HepG2 (cell line): ENCODE measurements around the gene ABHD6. TPM values are rescaled to one million over a fixed set of nuclear protein-coding genes. Genes with fewer than 3 reads are reported as not detected.
A peak's percentile ranks its signal among the peaks of the same experiment; 100 is the strongest.

Source experiments
- HNRNPK ChIP-seq: fragments of 200-400 bp; formaldehyde crosslinking; IDR thresholded peaks from 2 replicates; pipeline ENCODE4 v1.6.1; 2018; ENCODE audit warnings: low read length, low read depth, moderate library complexity, mild to moderate bottlenecking; ENCODE audit not compliant: poor library complexity, severe bottlenecking
- IKZF4 ChIP-seq: sonication (generic); formaldehyde crosslinking; IDR thresholded peaks from 2 replicates; pipeline ENCODE4 v1.5.1; 2020; ENCODE audit warnings: borderline replicate concordance, mild to moderate bottlenecking, low read depth, missing genetic modification reagents; ENCODE audit errors: not compliant biosample characterization
- KMT2A ChIP-seq: sonication (generic); formaldehyde crosslinking; IDR thresholded peaks from 2 replicates; pipeline ENCODE4 v1.4.0; 2020; ENCODE audit warnings: missing genetic modification reagents
- MXI1 ChIP-seq: IDR thresholded peaks from 3 replicates; pipeline ENCODE4 v1.6.1; 2012; ENCODE audit warnings: low read depth, low read length, inconsistent platforms, borderline replicate concordance
- NPAS2 ChIP-seq: sonication (generic); formaldehyde crosslinking; IDR thresholded peaks from 2 replicates; pipeline ENCODE4 v1.8.0; 2022; ENCODE audit warnings: mild to moderate bottlenecking, missing genetic modification reagents, borderline replicate concordance
- SMAD9 ChIP-seq: sonication (generic); formaldehyde crosslinking; IDR thresholded peaks from 2 replicates; pipeline ENCODE4 v1.5.1; 2020; ENCODE audit warnings: mild to moderate bottlenecking, missing genetic modification reagents
- SRSF4 ChIP-seq: fragments of 200-400 bp; formaldehyde crosslinking; IDR thresholded peaks from one replicate; pipeline ENCODE4 v1.6.1; 2018; ENCODE audit warnings: mild to moderate bottlenecking, low read depth, low read length, moderate library complexity; ENCODE audit not compliant: poor library complexity, severe bottlenecking
- TCF7 ChIP-seq: sonication (generic); IDR thresholded peaks from 2 replicates; pipeline ENCODE4 v1.6.1; 2016; ENCODE audit warnings: antibody characterized with exemption, low read depth
- ZBTB49 ChIP-seq: sonication (generic); formaldehyde crosslinking; IDR thresholded peaks from 2 replicates; pipeline ENCODE4 v1.4.0; 2020; ENCODE audit warnings: missing genetic modification reagents, borderline replicate concordance
- ZHX2 ChIP-seq, 2 experiments: sonication (generic) in 1 of 2; formaldehyde crosslinking in 1 of 2; IDR thresholded peaks; 2 replicates each; pipeline versions ENCODE4 v1.6.1 to v1.9.0; 2014 to 2022; ENCODE audit warnings: antibody characterized with exemption in 1 of 2, borderline replicate concordance in 1 of 2, inconsistent platforms in 1 of 2, low read depth in 1 of 2, missing genetic modification reagents in 1 of 2
- ZMAT3 ChIP-seq: sonication (generic); formaldehyde crosslinking; conservative IDR thresholded peaks from 2 replicates; pipeline ENCODE4 v1.7.0; 2021; ENCODE audit warnings: missing genetic modification reagents
- ZNF30 ChIP-seq: sonication (generic); formaldehyde crosslinking; IDR thresholded peaks from 2 replicates; pipeline ENCODE4 v1.5.0; 2020; ENCODE audit warnings: mild to moderate bottlenecking, missing genetic modification reagents
- ZNF562 ChIP-seq: sonication (generic); formaldehyde crosslinking; IDR thresholded peaks from 2 replicates; pipeline ENCODE4 v1.8.0; 2022; ENCODE audit warnings: missing genetic modification reagents, borderline replicate concordance
- ZNF678 ChIP-seq: sonication (generic); formaldehyde crosslinking; IDR thresholded peaks from 2 replicates; pipeline ENCODE4 v1.4.0; 2020; ENCODE audit warnings: mild to moderate bottlenecking, missing genetic modification reagents
- ZNF703 ChIP-seq: sonication (generic); formaldehyde crosslinking; IDR thresholded peaks from 2 replicates; pipeline ENCODE4 v1.5.1; 2020; ENCODE audit warnings: missing genetic modification reagents, mild to moderate bottlenecking, moderate library complexity, borderline replicate concordance
- ZNF709 ChIP-seq: sonication (generic); formaldehyde crosslinking; IDR thresholded peaks from 2 replicates; pipeline ENCODE4 v1.5.0; 2020; ENCODE audit warnings: mild to moderate bottlenecking, missing genetic modification reagents
- ZNF75D ChIP-seq: sonication (generic); formaldehyde crosslinking; IDR thresholded peaks from 2 replicates; pipeline ENCODE4 v1.8.1; 2023; ENCODE audit warnings: missing genetic modification reagents, mild to moderate bottlenecking, borderline replicate concordance
- ZNF766 ChIP-seq: sonication (generic); formaldehyde crosslinking; IDR thresholded peaks from 2 replicates; pipeline ENCODE4 v1.5.0; 2020; ENCODE audit warnings: missing genetic modification reagents, borderline replicate concordance
- polyA plus RNA-seq, 8 experiments: library from polyadenylated mRNA; depleted of rRNA in 3 of 8; stranded (reverse) in 7 of 8; unstranded in 1 of 8; fragments of >200 nt; fragmentation: Illumina TruSeq in 4 of 8; extraction: Trizol in 4 of 8; gene quantifications; 2 replicates each; pipeline versions ENCODE4 v1.2.1 to v1.2.3, GENCODE V29; 2011 to 2016; ENCODE audit warnings: low read depth in 4 of 8, missing spikeins in 1 of 8, mixed read lengths in 1 of 8; ENCODE audit not compliant: insufficient read depth in 1 of 8
- total RNA-seq, 5 experiments: library from RNA; depleted of rRNA; stranded (reverse); fragments of >200 nt; fragmentation: Illumina TruSeq; extraction: Trizol; gene quantifications; 2 replicates each; pipeline ENCODE4 v1.2.3, GENCODE V29; 2016; ENCODE audit warnings: low read depth in 1 of 5

ABHD6 gene
- total and polyA plus RNA-seq, 2 of the 13 experiments (the other 11 are each of a cell fraction or from before 2014, with no cell fraction given): 9.0 to 17.2 TPM

- no peak for TF ChIP-seq ZHX2 (IDR thresholded peaks at IDR 0.05; ENCODE audit: low read depth)
- no peak for TF ChIP-seq ZHX2 (CRISPR knock-in tag; IDR thresholded peaks at IDR 0.05; ENCODE audit: borderline replicate concordance)
- TF ChIP-seq KMT2A (CRISPR knock-in tag): no peak
- TF ChIP-seq ZNF703 (CRISPR knock-in tag): peak; percentile 31; the same call in 1 of the 2 replicates
- no peak for TF ChIP-seq ZNF709 (CRISPR knock-in tag)
- TF ChIP-seq ZNF30: peak; percentile 61; the same call in 1 of the 2 replicates
- no peak for TF ChIP-seq ZBTB49 (CRISPR knock-in tag)
- TF ChIP-seq ZNF678 (CRISPR knock-in tag): no peak
- no peak for TF ChIP-seq ZNF562 (CRISPR knock-in tag)
- peak; percentile 87 for TF ChIP-seq HNRNPK
- 0 out of 3 replicates have a peak, but pooled peaks have one; percentile 15 for TF ChIP-seq MXI1
- TF ChIP-seq NPAS2 (CRISPR knock-in tag): no peak
- no peak for TF ChIP-seq SRSF4
- TF ChIP-seq IKZF4: peak; percentile 35
- no peak for TF ChIP-seq SMAD9 (CRISPR knock-in tag)
- TF ChIP-seq ZMAT3 (CRISPR knock-in tag): peak; percentile 72; the same call in 1 of the 2 replicates
- no peak for TF ChIP-seq ZNF766 (CRISPR knock-in tag)
- no peak for TF ChIP-seq ZNF75D
- no peak for TF ChIP-seq TCF7
Measured at GRCh38 chr3:58237238-58237940, at the start of gene ABHD6 (continued).
